H1 (cell line): ENCODE results near the gene OLFML2A. TPM values are rescaled to one million over a fixed set of nuclear protein-coding genes. Genes with fewer than 3 reads are reported as not detected.

Source experiments
- CTCF ChIA-PET: fragments of 300-600 bp; sonication (Branson Sonifier 250); formaldehyde crosslinking; loops from one replicate; lab custom pipeline; 2021; ENCODE audit not compliant: partially characterized antibody; lab: Charles Lee
- POLR2A ChIA-PET: fragments of 300-600 bp; sonication (Branson Sonifier 250); formaldehyde crosslinking; loops from one replicate; lab custom pipeline; 2021; ENCODE audit warnings: inconsistent platforms; ENCODE audit not compliant: partially characterized antibody; lab: Charles Lee
- DNase-seq, 2 experiments: peaks; one replicate each; pipeline versions ENCODE4 v3.0.0 to v3.0.0-alpha.2; 2010 to 2022; ENCODE audit warnings: low spot score in 2 of 2, low read depth in 1 of 2, mixed read lengths in 1 of 2
- FAIRE-seq: peaks from 2 replicates; lab custom pipeline; 2011; peaks lifted over from hg19 to GRCh38; lab: Jason Lieb, UNC
- H2AFZ ChIP-seq: 2 replicates; pipeline ENCODE4 v1.8.1; 2012; ENCODE audit warnings: low read length, inconsistent platforms
- H2AK5ac ChIP-seq: 2 replicates; pipeline ENCODE4 v1.6.1; 2013; ENCODE audit warnings: low read depth, low read length
- H2BK120ac ChIP-seq: replicated peaks from 2 replicates; pipeline ENCODE3; 2013; ENCODE audit warnings: low read depth, low read length, inconsistent platforms
- H2BK12ac ChIP-seq: 2 replicates; pipeline ENCODE4 v1.6.1; 2013; ENCODE audit warnings: low read depth, low read length
- H2BK15ac ChIP-seq: 2 replicates; pipeline ENCODE4 v1.6.1; 2013; ENCODE audit warnings: low read length
- H2BK20ac ChIP-seq: 2 replicates; pipeline ENCODE4 v1.6.1; 2013; ENCODE audit warnings: low read length
- H2BK5ac ChIP-seq: 2 replicates; pipeline ENCODE4 v1.6.1; 2013; ENCODE audit warnings: low read depth, low read length
- H3K14ac ChIP-seq: 2 replicates; pipeline ENCODE4 v1.6.1; 2013; ENCODE audit warnings: inconsistent platforms; ENCODE audit not compliant: insufficient read length
- H3K18ac ChIP-seq: 2 replicates; pipeline ENCODE4 v1.6.1; 2013; ENCODE audit warnings: low read length; ENCODE audit errors: extremely low read depth
- H3K23ac ChIP-seq: 2 replicates; pipeline ENCODE4 v1.6.1; 2013; ENCODE audit warnings: inconsistent platforms; ENCODE audit not compliant: insufficient read length
- H3K23me2 ChIP-seq: 2 replicates; pipeline ENCODE4 v1.6.1; 2013; ENCODE audit warnings: low read depth, low read length
- H3K27ac ChIP-seq: 2 replicates; pipeline ENCODE4 v1.6.1; 2011; ENCODE audit warnings: low read depth, low read length, inconsistent platforms
- H3K27me3 ChIP-seq, 4 experiments: replicated peaks in 1 of 4; 1 replicate in 1 of 4; 2 replicates in 3 of 4; pipeline versions ENCODE4 v1.6.1 to v1.8.1; 2011 to 2013; ENCODE audit warnings: low read length in 3 of 4, mild to moderate bottlenecking in 3 of 4, inconsistent platforms in 2 of 4, mixed read lengths in 2 of 4, moderate library complexity in 1 of 4; ENCODE audit not compliant: control insufficient read depth in 3 of 4, insufficient read depth in 3 of 4; ENCODE audit errors: extremely low read depth in 1 of 4
- H3K36me3 ChIP-seq, 4 experiments: 2 replicates each; pipeline versions ENCODE4 v1.6.1 to v1.8.1; 2011 to 2013; ENCODE audit warnings: mild to moderate bottlenecking in 4 of 4, low read length in 3 of 4, moderate library complexity in 2 of 4, control low read depth in 1 of 4, inconsistent platforms in 1 of 4; ENCODE audit not compliant: insufficient read depth in 4 of 4, control insufficient read depth in 2 of 4
- H3K4ac ChIP-seq: replicated peaks from 2 replicates; pipeline ENCODE3; 2013; ENCODE audit warnings: low read length, low read depth, mixed read lengths, inconsistent platforms; ENCODE audit not compliant: insufficient read length
- H3K4me1 ChIP-seq, 4 experiments: replicated peaks in 1 of 4; 1 replicate in 1 of 4; 2 replicates in 3 of 4; pipeline versions ENCODE4 v1.6.1 to v1.8.1; 2011 to 2013; ENCODE audit warnings: low read length in 3 of 4, inconsistent platforms in 2 of 4, mixed read lengths in 1 of 4; ENCODE audit not compliant: insufficient read depth in 4 of 4, control insufficient read depth in 3 of 4
- H3K4me2 ChIP-seq, 2 experiments: 2 replicates each; pipeline versions ENCODE4 v1.6.1 to v1.8.1; 2011 to 2013; ENCODE audit warnings: low read depth in 2 of 2, low read length in 2 of 2, control low read depth in 1 of 2, inconsistent platforms in 1 of 2, mild to moderate bottlenecking in 1 of 2; ENCODE audit not compliant: insufficient read depth in 1 of 2
- H3K4me3 ChIP-seq, 4 experiments: fragments of 200-600, 300-600 bp in 1 of 4; sonication (generic), shearing (Covaris generic), sonication (Bioruptor Twin) in 1 of 4; 2 replicates each; pipeline versions ENCODE4 v1.5.1 to v1.8.1; 2011 to 2016; ENCODE audit warnings: low read length in 4 of 4, low read depth in 3 of 4, control low read depth in 2 of 4, inconsistent platforms in 2 of 4, mild to moderate bottlenecking in 2 of 4, mixed read lengths in 1 of 4, moderate library complexity in 1 of 4; ENCODE audit not compliant: insufficient read depth in 2 of 4; ENCODE audit errors: extremely low read depth in 1 of 4
- H3K56ac ChIP-seq: replicated peaks from 2 replicates; pipeline ENCODE3; 2013; ENCODE audit warnings: low read depth, mild to moderate bottlenecking, mixed read lengths, low read length, inconsistent platforms; ENCODE audit not compliant: insufficient read length
- H3K79me1 ChIP-seq: 2 replicates; pipeline ENCODE4 v1.6.1; 2013; ENCODE audit warnings: low read depth, low read length, control low read depth
- H3K79me2 ChIP-seq, 2 experiments: 2 replicates each; pipeline versions ENCODE4 v1.6.1 to v1.8.1; 2012 to 2013; ENCODE audit warnings: low read length in 2 of 2, mild to moderate bottlenecking in 2 of 2, inconsistent platforms in 1 of 2; ENCODE audit not compliant: insufficient read depth in 2 of 2, control insufficient read depth in 1 of 2
- H3K9ac ChIP-seq, 4 experiments: replicated peaks in 1 of 4; 1 replicate in 1 of 4; 2 replicates in 3 of 4; pipeline versions ENCODE4 v1.6.1 to v1.8.1; 2011 to 2013; ENCODE audit warnings: low read depth in 3 of 4, low read length in 3 of 4, control low read depth in 2 of 4, mild to moderate bottlenecking in 2 of 4, moderate library complexity in 2 of 4, inconsistent platforms in 1 of 4; ENCODE audit errors: extremely low read depth in 1 of 4
- H3K9me3 ChIP-seq, 2 experiments: 2 replicates each; pipeline versions ENCODE4 v1.6.1 to v1.8.1; 2012 to 2013; ENCODE audit warnings: mild to moderate bottlenecking in 2 of 2, moderate library complexity in 2 of 2, control low read depth in 1 of 2, inconsistent platforms in 1 of 2, low read depth in 1 of 2, low read length in 1 of 2, mixed read lengths in 1 of 2; ENCODE audit not compliant: insufficient read depth in 2 of 2
- H4K20me1 ChIP-seq, 2 experiments: replicated peaks in 1 of 2; 2 replicates each; pipeline versions ENCODE3 to v1.8.1; 2011 to 2013; ENCODE audit warnings: inconsistent platforms in 2 of 2, low read length in 2 of 2, mild to moderate bottlenecking in 1 of 2; ENCODE audit not compliant: insufficient read depth in 2 of 2, control insufficient read depth in 1 of 2
- H4K5ac ChIP-seq: 2 replicates; pipeline ENCODE4 v1.6.1; 2013; ENCODE audit warnings: low read length, low read depth, mixed read lengths, inconsistent platforms; ENCODE audit not compliant: insufficient read length
- H4K8ac ChIP-seq: 2 replicates; pipeline ENCODE4 v1.8.0; 2013; ENCODE audit warnings: mild to moderate bottlenecking, moderate library complexity, low read length, inconsistent platforms; ENCODE audit not compliant: insufficient read depth; ENCODE audit errors: extremely low read depth
- H4K91ac ChIP-seq: replicated peaks from 2 replicates; pipeline ENCODE3; 2013; ENCODE audit warnings: low read length, mixed read lengths, inconsistent platforms; ENCODE audit not compliant: insufficient read length
- CHD1 ChIP-seq: IDR thresholded peaks from 2 replicates; pipeline ENCODE4 v1.6.1; 2012; ENCODE audit warnings: low read depth, low read length, improper control_type of control experiment
- POLR2A ChIP-seq, 2 experiments: IDR thresholded peaks; 1 replicate in 1 of 2; 2 replicates in 1 of 2; pipeline ENCODE4 v1.6.1; 2011; ENCODE audit warnings: low read depth in 2 of 2, low read length in 2 of 2, mild to moderate bottlenecking in 2 of 2; ENCODE audit errors: control extremely low read depth in 1 of 2
- RAD21 ChIP-seq, 2 experiments: IDR thresholded peaks in 1 of 2; conservative IDR thresholded peaks in 1 of 2; 2 replicates each; pipeline ENCODE4 v1.6.1; 2011; ENCODE audit warnings: low read depth in 2 of 2, low read length in 2 of 2, improper control_type of control experiment in 1 of 2, inconsistent platforms in 1 of 2, mild to moderate bottlenecking in 1 of 2, moderate library complexity in 1 of 2
- RBBP5 ChIP-seq: IDR thresholded peaks from 2 replicates; pipeline ENCODE4 v1.7.1; 2012; ENCODE audit warnings: low read depth, mild to moderate bottlenecking, inconsistent platforms, low read length, moderate library complexity, borderline replicate concordance
- RNF2 ChIP-seq: fragments of 200-900, 300-1000 bp; sonication (generic); IDR thresholded peaks from 2 replicates; pipeline ENCODE4 v1.7.1; 2016; ENCODE audit warnings: borderline replicate concordance, low read depth, mild to moderate bottlenecking, antibody characterized with exemption, low read length; ENCODE audit not compliant: poor library complexity, severe bottlenecking; ENCODE audit errors: missing control alignments
- TAF7 ChIP-seq: optimal IDR thresholded peaks from 2 replicates; pipeline ENCODE3; 2011; ENCODE audit warnings: low read depth, mild to moderate bottlenecking, inconsistent platforms, low read length, moderate library complexity, borderline replicate concordance
- YY1 ChIP-seq: IDR thresholded peaks from 2 replicates; pipeline ENCODE4 v1.6.1; 2011; ENCODE audit warnings: low read depth, mild to moderate bottlenecking, low read length
- WGBS, 2 experiments: shearing (Covaris generic) in 1 of 2; methylation state at CpG; one replicate each; pipeline versions ENCODE4 v1.1.6 to v1.1.7; 2013 to 2015; ENCODE audit warnings: low lambda C conversion rate in 2 of 2, mixed read lengths in 2 of 2, inconsistent platforms in 1 of 2, low coverage in 1 of 2, missing lambda C conversion rate in 1 of 2; ENCODE audit not compliant: insufficient replicate concordance in 2 of 2, insufficient coverage in 1 of 2, insufficient read length in 1 of 2; ENCODE audit errors: extremely low coverage in 1 of 2, missing lambda C conversion rate in 1 of 2; 5-methylcytosine and 5-hydroxymethylcytosine counted together
- polyA plus RNA-seq, 7 experiments: library from polyadenylated mRNA; depleted of rRNA in 3 of 7; stranded (reverse) in 5 of 7; unstranded in 2 of 7; fragments of >200 nt in 5 of 7; fragments of 200-250 nt in 2 of 7; gene quantifications; 1 replicate in 5 of 7; 2 replicates in 1 of 7; 4 replicates in 1 of 7; pipeline versions ENCODE4 v1.2.1 to v1.2.3, GENCODE V29; 2011 to 2013; ENCODE audit warnings: missing spikeins in 2 of 7, mixed read lengths in 2 of 7
- total RNA-seq: library from RNA; stranded (reverse); fragmentation: NEBNext Ultra II Directional; extraction: Animal tissue kit (Norgen Biotek cat#: 25700); gene quantifications from 2 replicates; pipeline ENCODE4 v1.2.1, GENCODE V29; 2021

OLFML2A gene
- total and polyA plus RNA-seq, 2 of the 8 experiments (the other 6 are each of a cell fraction or from before 2014, with no cell fraction given), result 7.8 to 11.5 TPM

DNA sequence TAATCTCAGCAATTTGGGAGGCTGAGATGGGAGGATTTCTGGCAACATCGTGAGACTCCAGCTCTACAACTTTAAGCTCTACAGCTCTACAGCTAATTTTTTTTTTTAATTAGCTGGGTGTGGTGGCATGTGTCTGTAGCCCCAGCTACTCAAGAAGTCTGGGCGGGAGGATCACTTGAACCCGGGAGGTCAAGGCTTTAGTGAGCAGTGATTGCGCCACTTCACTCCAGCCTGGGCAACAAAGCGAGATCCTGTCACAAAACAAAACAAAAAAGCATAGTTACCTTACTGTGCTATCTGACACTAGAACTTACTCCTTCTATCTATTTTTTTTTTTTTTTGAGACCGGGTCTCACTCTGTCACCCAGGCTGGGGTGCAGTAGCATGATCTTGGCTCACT is 70.0 kb downstream of the OLFML2A start:
- POLR2A ChIA-PET, result interaction anchor here (0.7 to 2.4 kb wide), 3 partner anchors 9 to 32 kb away, joined by 3 to 11 read pairs (median 6); partner anchors contain the start of genes ARPC5L and RPL35
- no peaks in the 10 kb centered on the region for H4K20me1 ChIP-seq
- no peak overlapping the region for H2BK12ac ChIP-seq
- H3K79me1 ChIP-seq, result no peaks in the 10 kb centered on the region
- H2BK5ac ChIP-seq, result no peak overlapping the region
- no peak overlapping the region for H4K8ac ChIP-seq
- H3K4me1 ChIP-seq, result no peaks in the 10 kb centered on the region
- no peaks in the 10 kb centered on the region for H3K36me3 ChIP-seq
- CTCF ChIA-PET, result interaction anchor here (28.4 to 65.2 kb wide), 3 partner anchors 3 to 70 kb away, joined by 1300 to 1529 read pairs (median 1529); partner anchors contain the start of genes ARPC5L, NR6A1, OLFML2A and RPL35
- DNase-seq (no peak), FAIRE-seq (no peak)
- no peaks in the 10 kb centered on the region for H3K23me2 ChIP-seq
- H2AFZ ChIP-seq, result no peak overlapping the region
- H3K9ac ChIP-seq, result no peak overlapping the region
- no peaks in the 10 kb centered on the region for H3K9me3 ChIP-seq
- no peak overlapping the region for H4K91ac ChIP-seq
- H3K27ac ChIP-seq, result no peak overlapping the region
- no peak overlapping the region for H2BK120ac ChIP-seq
- no peak overlapping the region for H3K18ac ChIP-seq
- TF ChIP-seq TAF7, result no peak
- no peak for TF ChIP-seq POLR2A (IDR thresholded peaks at IDR 0.05; ENCODE audit: control extremely low read depth in 1 of 2, low read depth in 2 of 2, low read length in 2 of 2)
- no peak for TF ChIP-seq YY1
- no peak for TF ChIP-seq CHD1
- TF ChIP-seq RAD21 (IDR thresholded peaks at IDR 0.05 in 1 of 2, conservative IDR thresholded peaks at IDR 0.05 in 1 of 2; ENCODE audit: low read depth in 2 of 2, low read length in 2 of 2), result no peak
- no peak for TF ChIP-seq RNF2
- TF ChIP-seq RBBP5, result no peak
- no peaks in the 10 kb centered on the region for H3K27me3 ChIP-seq
- no peak overlapping the region for H2BK20ac ChIP-seq
- no peak overlapping the region for H4K5ac ChIP-seq
- no peak overlapping the region for H3K23ac ChIP-seq
- H3K4me3 ChIP-seq, result no peak overlapping the region
- no peak overlapping the region for H3K4ac ChIP-seq
- no peak overlapping the region for H3K56ac ChIP-seq
- H3K79me2 ChIP-seq, result no peaks in the 10 kb centered on the region
- H2BK15ac ChIP-seq, result no peak overlapping the region
- no peak overlapping the region for H2AK5ac ChIP-seq
- no peak overlapping the region for H3K4me2 ChIP-seq
- H3K14ac ChIP-seq, result no peak overlapping the region
- WGBS, 2 experiments, result 90% methylated on average over 6 of the region's 6 CpGs; no CpG with 5 or more reads in 1 of the 2 experiments
